Fibroblast of lung (primary cell): ENCODE data around the gene EIF4A3.

Source experiments
- EZH2 ChIP-seq: IDR thresholded peaks from 2 replicates; pipeline ENCODE4 v1.5.1; 2012; ENCODE audit warnings: low read length, control low read depth, mild to moderate bottlenecking; ENCODE audit errors: missing control alignments
- TF ChIP-seq, protein P1 (sequence below), 2 donors: IDR thresholded peaks in 1 of 2; conservative IDR thresholded peaks in 1 of 2; 1 replicate in 1 of 2; 2 replicates in 1 of 2; pipeline ENCODE4 v1.5.1; 2011 to 2012; ENCODE audit warnings: low read length in 2 of 2, control low read depth in 1 of 2, inconsistent platforms in 1 of 2, low read depth in 1 of 2, mild to moderate bottlenecking in 1 of 2

DNA sequence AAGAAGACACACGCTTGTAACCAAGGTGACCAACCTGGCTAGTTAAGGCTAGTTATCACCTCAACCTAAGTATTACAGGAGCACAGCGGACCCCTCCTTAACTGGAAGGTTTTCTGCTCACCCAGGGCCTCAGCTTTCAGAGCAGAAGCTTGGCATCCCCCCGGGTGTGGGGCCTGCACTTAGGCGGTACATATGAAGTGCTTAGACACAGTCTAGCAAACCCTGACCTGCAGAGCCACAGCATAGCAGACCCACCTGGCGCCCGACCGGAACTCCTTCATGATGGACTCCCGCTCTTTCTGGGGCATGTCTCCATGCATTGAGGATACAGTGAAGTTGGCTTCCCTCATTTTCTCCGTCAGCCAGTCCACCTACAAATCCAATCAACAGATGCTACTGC, 9.8 kb downstream of the EIF4A3 start:
- TF ChIP-seq, protein P1, sequence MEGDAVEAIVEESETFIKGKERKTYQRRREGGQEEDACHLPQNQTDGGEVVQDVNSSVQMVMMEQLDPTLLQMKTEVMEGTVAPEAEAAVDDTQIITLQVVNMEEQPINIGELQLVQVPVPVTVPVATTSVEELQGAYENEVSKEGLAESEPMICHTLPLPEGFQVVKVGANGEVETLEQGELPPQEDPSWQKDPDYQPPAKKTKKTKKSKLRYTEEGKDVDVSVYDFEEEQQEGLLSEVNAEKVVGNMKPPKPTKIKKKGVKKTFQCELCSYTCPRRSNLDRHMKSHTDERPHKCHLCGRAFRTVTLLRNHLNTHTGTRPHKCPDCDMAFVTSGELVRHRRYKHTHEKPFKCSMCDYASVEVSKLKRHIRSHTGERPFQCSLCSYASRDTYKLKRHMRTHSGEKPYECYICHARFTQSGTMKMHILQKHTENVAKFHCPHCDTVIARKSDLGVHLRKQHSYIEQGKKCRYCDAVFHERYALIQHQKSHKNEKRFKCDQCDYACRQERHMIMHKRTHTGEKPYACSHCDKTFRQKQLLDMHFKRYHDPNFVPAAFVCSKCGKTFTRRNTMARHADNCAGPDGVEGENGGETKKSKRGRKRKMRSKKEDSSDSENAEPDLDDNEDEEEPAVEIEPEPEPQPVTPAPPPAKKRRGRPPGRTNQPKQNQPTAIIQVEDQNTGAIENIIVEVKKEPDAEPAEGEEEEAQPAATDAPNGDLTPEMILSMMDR (conservative IDR thresholded peaks at IDR 0.05 in 1 of 2, IDR thresholded peaks at IDR 0.05 in 1 of 2; ENCODE audit: low read depth in 1 of 2, low read length in 2 of 2), result no peak
- no peak for TF ChIP-seq EZH2
